ENCODE data around the gene ADRA2C. TPM values are rescaled to one million over a fixed set of nuclear protein-coding genes. Genes with fewer than 3 reads are reported as not detected.

ADRA2C gene
- total and polyA plus RNA-seq, 2 of the 13 experiments (the other 11 are each of a cell fraction or from before 2014, with no cell fraction given) = 15.4 to 69.7 TPM

- ATAC-seq (no peak), DNase-seq (ENCODE audit: low spot score) (no peak), FAIRE-seq (no peak)
- no peaks in the 10 kb centered on the region for H3K79me2 ChIP-seq (ENCODE audit: insufficient read depth, low read length)
- no peak overlapping the region for H2AFZ ChIP-seq (ENCODE audit: low read length)
- H4K20me1 ChIP-seq (ENCODE audit: insufficient read depth, low read length) = no peaks in the 10 kb centered on the region
- in situ Hi-C loops (cut with HindIII; ENCODE audit: extremely low pct_ligation_motif_present, low pct_unique_long_range_greater_than_20kb) = no loop called here
- no peak overlapping the region for H3K4me3 ChIP-seq (replicated peaks in 1 of 3; ENCODE audit: insufficient read depth in 1 of 3, low read depth in 2 of 3, low read length in 3 of 3)
- H3K9me3 ChIP-seq (ENCODE audit: low read length) = no peaks in the 10 kb centered on the region
- no peak overlapping the region for H3K9ac ChIP-seq (ENCODE audit: insufficient read depth, low read depth, low read length)
- no peaks in the 10 kb centered on the region for H3K36me3 ChIP-seq (replicated peaks in 1 of 2; ENCODE audit: control insufficient read depth in 1 of 2, insufficient read depth in 2 of 2, low read length in 2 of 2)
- ChIA-PET POLR2A (no interaction called here), CTCF (ENCODE audit: low intra/inter-chr PET ratio, low total read pairs) (no interaction called here)
- H3K4me2 ChIP-seq (ENCODE audit: low read depth, low read length) = no peak overlapping the region
- TF ChIP-seq ZNF431 (CRISPR knock-in tag; IDR thresholded peaks at IDR 0.05; ENCODE audit: borderline replicate concordance, low read depth) = no peak
- TF ChIP-seq ZFX (CRISPR knock-in tag; IDR thresholded peaks at IDR 0.05; ENCODE audit: low read depth) = no peak
- TF ChIP-seq RFXAP (CRISPR knock-in tag; IDR thresholded peaks at IDR 0.05; ENCODE audit: borderline replicate concordance) = no peak
- TF ChIP-seq YY1 (IDR thresholded peaks at IDR 0.05; ENCODE audit: insufficient read depth, insufficient replicate concordance, low read depth, low read length) = no peak
- no peak for TF ChIP-seq ZNF441 (CRISPR knock-in tag; IDR thresholded peaks at IDR 0.05; ENCODE audit: borderline replicate concordance)
- no peak for TF ChIP-seq ZIK1 (CRISPR knock-in tag; IDR thresholded peaks at IDR 0.05; ENCODE audit: borderline replicate concordance, low read depth)
- no peak for TF ChIP-seq RAD51 (IDR thresholded peaks at IDR 0.05; ENCODE audit: borderline replicate concordance)
- no peak for TF ChIP-seq ZNF414 (CRISPR knock-in tag; IDR thresholded peaks at IDR 0.05)
- H3K27ac ChIP-seq (ENCODE audit: extremely low read length, insufficient read depth, low read length) = no peak overlapping the region
- H3K4me1 ChIP-seq (ENCODE audit: insufficient read depth, low read length) = peaks cover 85% of the 10 kb centered on the region
- intact Hi-C loops (cut with micrococcal nuclease; ENCODE audit: unreplicated experiment) = no loop called here
- no TSS peak for BruUV-seq (replicated peaks)
- peaks cover 0 to 7% of the 10 kb centered on the region in 2 experiments; a peak in 1 of 5 replicates for H3K27me3 ChIP-seq (ENCODE audit: control insufficient read depth in 1 of 2, insufficient read depth in 2 of 2, low read length in 2 of 2)
- WGBS (ENCODE audit: low lambda C conversion rate) = 88% methylated on average over 1 of the region's 4 CpGs
Measured at GRCh38 chr4:3775576-3775975, 9.4 kb downstream of the ADRA2C start.

Data from HepG2 (cell line).